ENCODE measurements around the gene SLC9C2. TPM values are rescaled to one million over a fixed set of nuclear protein-coding genes. Genes with fewer than 3 reads are reported as not detected.
"Not testable (repeated sequence)": the region's sequence is repeated elsewhere in the genome, so short reads cannot be mapped to it uniquely, and the experiment has no call there.

Gene SLC9C2
- polyA plus RNA-seq, 1 donor from 2014 or later = 0.31 TPM

- Histone ChIP-seq H3K27me3 (ENCODE audit: insufficient read depth, low read depth, low read length) (no peaks in the 10 kb centered on the region), H3K27ac (ENCODE audit: low read length) (no peak overlapping the region), H3F3A (ENCODE audit: insufficient read depth, low read length, poor library complexity, severe bottlenecking) (no peaks in the 10 kb centered on the region), H2AFZ (ENCODE audit: low read depth, low read length) (no peak overlapping the region), H3K36me3 (ENCODE audit: insufficient read depth, low read length) (no peaks in the 10 kb centered on the region), H3K9me2 (ENCODE audit: insufficient read depth, low read length) (no peaks in the 10 kb centered on the region), H3K4me2 (ENCODE audit: low read length) (no peak overlapping the region), H4K20me1 (ENCODE audit: insufficient read depth) (no peaks in the 10 kb centered on the region), H3K79me2 (replicated peaks; ENCODE audit: insufficient read depth, low read length) (no peaks in the 10 kb centered on the region), H3K9me3 (ENCODE audit: low read length) (no peaks in the 10 kb centered on the region), H3K9ac (ENCODE audit: low read length) (no peak overlapping the region), H3K4me3 (ENCODE audit: low read length) (no peak overlapping the region)
- TF ChIP-seq CTCF (IDR thresholded peaks at IDR 0.05; ENCODE audit: poor library complexity, severe bottlenecking) (no peak), EZH2 (IDR thresholded peaks at IDR 0.05; ENCODE audit: borderline replicate concordance, insufficient read depth, low read length, poor library complexity, severe bottlenecking) (no peak)
Observed at GRCh38 chr1:173520799-173521198, 82.1 kb downstream of the SLC9C2 start.

- H3K27ac ChIP-seq (ENCODE audit: low read length); H3K9me2 ChIP-seq (ENCODE audit: insufficient read depth, low read length); H3F3A ChIP-seq (ENCODE audit: insufficient read depth, low read length, poor library complexity, severe bottlenecking); H4K20me1 ChIP-seq (ENCODE audit: insufficient read depth); H3K27me3 ChIP-seq (ENCODE audit: insufficient read depth, low read depth, low read length); H3K4me2 ChIP-seq (ENCODE audit: low read length); H3K9me3 ChIP-seq (ENCODE audit: low read length); H3K9ac ChIP-seq (ENCODE audit: low read length); H3K79me2 ChIP-seq (replicated peaks; ENCODE audit: insufficient read depth, low read length); H3K36me3 ChIP-seq (ENCODE audit: insufficient read depth, low read length); H2AFZ ChIP-seq (ENCODE audit: low read depth, low read length); H3K4me3 ChIP-seq (ENCODE audit: low read length): not testable (repeated sequence)
Observed at GRCh38 chr1:173514503-173514902, 88.4 kb downstream of the SLC9C2 start.

- TF ChIP-seq TAF1 (IDR thresholded peaks at IDR 0.05; ENCODE audit: low read depth) = no peak
- Histone ChIP-seq H3K4me3 (ENCODE audit: low read length) (no peak overlapping the region), H4K20me1 (ENCODE audit: insufficient read depth) (no peaks in the 10 kb centered on the region), H3K79me2 (replicated peaks; ENCODE audit: insufficient read depth, low read length) (no peaks in the 10 kb centered on the region), H3F3A (ENCODE audit: insufficient read depth, low read length, poor library complexity, severe bottlenecking) (no peaks in the 10 kb centered on the region), H3K36me3 (ENCODE audit: insufficient read depth, low read length) (no peaks in the 10 kb centered on the region), H3K27ac (ENCODE audit: low read length) (no peak overlapping the region), H3K9ac (ENCODE audit: low read length) (no peak overlapping the region), H3K27me3 (ENCODE audit: insufficient read depth, low read depth, low read length) (no peaks in the 10 kb centered on the region), H2AFZ (ENCODE audit: low read depth, low read length) (no peak overlapping the region), H3K4me2 (ENCODE audit: low read length) (no peak overlapping the region), H3K9me3 (ENCODE audit: low read length) (no peaks in the 10 kb centered on the region), H3K9me2 (ENCODE audit: insufficient read depth, low read length) (no peaks in the 10 kb centered on the region)
Observed at GRCh38 chr1:173509797-173510196, 93.1 kb downstream of the SLC9C2 start.

- Histone ChIP-seq H3K9ac (ENCODE audit: low read length) (no peak overlapping the region), H3K9me2 (ENCODE audit: insufficient read depth, low read length) (no peaks in the 10 kb centered on the region), H3K79me2 (replicated peaks; ENCODE audit: insufficient read depth, low read length) (no peaks in the 10 kb centered on the region), H3K9me3 (ENCODE audit: low read length) (no peaks in the 10 kb centered on the region), H4K20me1 (ENCODE audit: insufficient read depth) (no peaks in the 10 kb centered on the region), H3K36me3 (ENCODE audit: insufficient read depth, low read length) (no peaks in the 10 kb centered on the region), H3K4me2 (ENCODE audit: low read length) (no peak overlapping the region), H3K27me3 (ENCODE audit: insufficient read depth, low read depth, low read length) (no peaks in the 10 kb centered on the region), H3K4me3 (ENCODE audit: low read length) (no peak overlapping the region), H3K27ac (ENCODE audit: low read length) (no peak overlapping the region), H3F3A (ENCODE audit: insufficient read depth, low read length, poor library complexity, severe bottlenecking) (no peaks in the 10 kb centered on the region), H2AFZ (ENCODE audit: low read depth, low read length) (no peak overlapping the region)
- no peak for TF ChIP-seq RAD21 (conservative IDR thresholded peaks at IDR 0.05)
Observed at GRCh38 chr1:173508541-173508940, 94.3 kb downstream of the SLC9C2 start.

- no peak overlapping the region for H3K9ac ChIP-seq (ENCODE audit: low read length)
- no peak overlapping the region for H3K4me2 ChIP-seq (ENCODE audit: low read length)
- TF ChIP-seq TAF1 (IDR thresholded peaks at IDR 0.05; ENCODE audit: low read depth) (no peak), MXI1 (conservative IDR thresholded peaks at IDR 0.05; ENCODE audit: poor library complexity, severe bottlenecking) (no peak), EZH2 (IDR thresholded peaks at IDR 0.05; ENCODE audit: borderline replicate concordance, insufficient read depth, low read length, poor library complexity, severe bottlenecking) (no peak), CTCF (IDR thresholded peaks at IDR 0.05; ENCODE audit: poor library complexity, severe bottlenecking) (no peak), POLR2AphosphoS5 (IDR thresholded peaks at IDR 0.05) (no peak), SMC3 (conservative IDR thresholded peaks at IDR 0.05; ENCODE audit: poor library complexity) (no peak), EP300 (conservative IDR thresholded peaks at IDR 0.05; ENCODE audit: poor library complexity, severe bottlenecking) (no peak)
Observed at GRCh38 chr1:173507847-173508209, 95.0 kb downstream of the SLC9C2 start.

More at GRCh38 chr1:173507847-173508209, 95.0 kb downstream of the SLC9C2 start:
- Histone ChIP-seq H3F3A (ENCODE audit: insufficient read depth, low read length, poor library complexity, severe bottlenecking) (no peaks in the 10 kb centered on the region), H3K4me3 (ENCODE audit: low read length) (no peak overlapping the region), H2AFZ (ENCODE audit: low read depth, low read length) (no peak overlapping the region), H3K27ac (ENCODE audit: low read length) (no peak overlapping the region), H3K79me2 (replicated peaks; ENCODE audit: insufficient read depth, low read length) (no peaks in the 10 kb centered on the region), H3K9me3 (ENCODE audit: low read length) (no peaks in the 10 kb centered on the region), H3K27me3 (ENCODE audit: insufficient read depth, low read depth, low read length) (no peaks in the 10 kb centered on the region), H4K20me1 (ENCODE audit: insufficient read depth) (no peaks in the 10 kb centered on the region), H3K9me2 (ENCODE audit: insufficient read depth, low read length) (no peaks in the 10 kb centered on the region), H3K36me3 (ENCODE audit: insufficient read depth, low read length) (no peaks in the 10 kb centered on the region)

Measured in neural cell (in vitro differentiated cells).